Activated naive CD4-positive, alpha-beta T cell treated with anti-CD3 and anti-CD28 coated beads, Interleukin-2, amount 50 U/mL, for 72 hours (primary cell): ENCODE measurements around the gene ADAMTS17. TPM values are rescaled to one million over a fixed set of nuclear protein-coding genes. Genes with fewer than 3 reads are reported as not detected.

Source experiments
- ATAC-seq, 2 donors: fragments of 150-1000 bp; cut with Tn5 transposase; 2 replicates each; pipeline ENCODE4 v1.10.0; 2021; ENCODE audit warnings: mild to moderate bottlenecking in 2 of 2, moderate library complexity in 2 of 2
- DNase-seq, 2 donors: peaks; one replicate each; pipeline ENCODE4 v3.0.0; 2021 to 2022; ENCODE audit warnings: low spot score in 2 of 2
- H3K27ac Mint-ChIP-seq, 2 donors: one replicate each; pipeline ENCODE4 v1.8.0; 2022; ENCODE audit warnings: mild to moderate bottlenecking in 2 of 2, mixed read lengths in 2 of 2
- H3K36me3 Mint-ChIP-seq, 2 donors: one replicate each; pipeline ENCODE4 v1.8.0; 2022; ENCODE audit warnings: mixed read lengths in 2 of 2
- H3K9me3 Mint-ChIP-seq, 2 donors: one replicate each; pipeline ENCODE4 v1.8.0; 2022; ENCODE audit warnings: mixed read lengths in 2 of 2
- total RNA-seq, 2 donors: library from RNA; stranded (reverse); gene quantifications; one replicate each; pipeline ENCODE4 v1.2.3, GENCODE V29; 2022

ADAMTS17 gene
- total RNA-seq, 2 donors from 2014 or later: 0.19 to 1.5 TPM

DNA sequence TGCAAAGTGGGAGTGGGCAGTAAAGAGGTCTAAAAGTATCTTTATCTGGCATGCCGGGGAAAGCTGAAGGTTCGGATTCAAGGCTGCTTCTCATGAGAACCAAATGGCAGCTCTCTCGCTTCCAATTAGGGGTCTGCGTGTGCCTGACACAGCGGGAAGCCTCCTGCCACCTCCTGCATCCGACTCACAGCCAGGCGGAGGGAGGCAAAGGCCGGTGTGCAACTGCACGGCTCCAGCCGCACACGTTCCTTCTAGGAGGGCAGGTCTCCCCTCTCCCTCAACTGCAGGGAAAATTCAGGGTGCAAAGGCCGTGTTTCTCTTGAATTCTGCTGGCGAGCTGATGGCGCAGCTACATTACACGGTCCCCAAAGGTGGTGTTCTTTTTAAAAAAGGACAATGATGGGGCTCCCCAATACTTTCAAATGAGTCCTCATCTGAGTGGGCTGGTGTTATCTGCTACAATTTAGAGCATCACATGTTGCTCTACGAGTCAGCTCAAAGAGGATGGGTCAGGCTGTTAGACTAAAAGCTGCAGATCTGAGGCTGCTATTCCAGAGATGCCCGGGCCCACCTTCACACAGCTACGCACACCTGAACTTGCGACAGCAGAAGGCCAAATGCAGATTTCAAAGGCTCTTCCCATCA lies 226.6 kb downstream of the ADAMTS17 start:
- H3K9me3 Mint-ChIP-seq: peaks cover 4 to 7% of the 10 kb centered on the region in 2 donors
- DNase-seq (no peak), ATAC-seq (no peak)
- H3K27ac Mint-ChIP-seq: peak overlapping the region in 1 of 2 donors; percentile 59
- H3K36me3 Mint-ChIP-seq: peaks cover 7 to 13% of the 10 kb centered on the region in 2 donors

DNA sequence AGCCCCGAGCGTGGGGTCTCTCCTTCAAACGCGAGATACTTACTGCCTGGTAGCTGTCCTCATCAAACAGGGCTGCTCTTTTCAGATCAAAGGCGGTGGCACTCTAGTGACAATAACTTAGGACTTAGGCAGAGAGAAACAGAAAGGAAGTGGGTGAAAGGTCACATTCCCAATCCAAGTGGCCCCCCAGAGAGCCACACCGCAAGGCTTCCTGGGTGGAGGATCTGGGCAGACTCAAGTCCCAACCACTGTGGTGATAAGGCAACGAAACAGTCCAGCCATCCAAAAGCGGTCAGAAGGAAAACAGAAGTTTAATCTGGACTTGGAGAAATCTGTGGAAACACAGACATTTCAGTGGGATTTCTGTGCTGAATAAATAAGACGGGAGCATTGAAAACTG lies 227.2 kb downstream of the ADAMTS17 start:
- no peak for DNase-seq
- Mint-ChIP-seq H3K36me3 (peaks cover under 1 to 9% of the 10 kb centered on the region in 2 donors), H3K9me3 (peaks cover 0 to 3% of the 10 kb centered on the region in 2 donors), H3K27ac (peak overlapping the region in 1 of 2 donors; percentile 59)
- ATAC-seq: no peak

DNA sequence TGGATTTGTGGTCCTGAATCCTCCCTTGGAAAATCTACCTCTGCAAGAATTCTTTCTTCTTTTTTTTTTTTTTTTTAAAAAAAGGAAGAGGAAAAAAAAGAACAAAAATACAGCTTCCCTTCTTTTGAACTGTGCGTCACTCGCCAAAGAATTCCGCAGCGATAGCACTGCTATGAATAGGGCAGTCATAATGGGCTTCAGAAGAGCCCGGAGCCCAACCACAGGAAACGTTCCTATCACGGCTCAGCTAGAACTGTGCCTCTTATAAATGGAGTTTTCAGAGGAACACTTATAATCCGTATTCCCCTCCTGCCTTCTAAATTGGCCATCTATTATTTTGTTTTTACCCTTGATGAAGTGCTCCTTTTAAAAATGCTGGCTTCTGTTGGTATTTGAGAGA lies 227.7 kb downstream of the ADAMTS17 start:
- Mint-ChIP-seq H3K27ac (peak overlapping the region in 1 of 2 donors; percentile 59), H3K36me3 (peaks cover 0 to 7% of the 10 kb centered on the region in 2 donors), H3K9me3 (no peaks in the 10 kb centered on the region)
- ATAC-seq: peak in 1 of 2 donors; percentile 48
- DNase-seq: no peak

DNA sequence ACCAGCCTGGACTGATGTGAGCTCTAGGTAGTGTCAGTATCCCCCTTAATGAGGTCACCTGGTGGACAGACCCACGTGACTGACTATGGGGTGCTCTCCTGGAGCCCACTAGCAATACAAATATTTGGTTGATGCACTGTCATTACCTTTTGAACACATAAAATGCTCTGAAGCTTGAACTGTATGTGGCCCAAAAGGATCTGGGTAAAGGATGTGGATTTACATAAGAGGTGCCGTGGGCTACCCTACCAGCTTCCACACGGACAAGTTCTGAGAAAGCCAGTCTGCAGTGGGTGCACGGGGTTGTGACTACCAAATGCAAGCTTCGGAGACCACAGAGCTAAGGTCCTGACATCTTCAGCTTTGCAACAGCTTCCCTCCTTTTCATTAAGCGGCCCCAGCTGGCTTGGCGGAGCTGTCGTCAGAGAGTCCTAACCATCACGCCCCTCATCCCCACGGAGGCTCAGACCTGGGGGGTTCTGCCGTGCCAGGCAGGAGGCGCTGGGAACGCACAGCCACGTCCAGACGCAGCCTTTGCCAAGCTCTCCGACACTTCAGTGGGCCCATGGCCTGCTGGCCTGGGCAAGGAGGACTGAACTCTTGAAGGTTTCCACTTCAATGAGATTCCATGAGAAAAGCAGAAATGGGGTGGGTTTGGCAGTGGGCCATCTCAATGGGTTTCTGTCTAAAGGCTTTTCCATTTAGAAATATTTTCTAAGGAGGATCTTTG lies 228.3 kb downstream of the ADAMTS17 start:
- DNase-seq: no peak
- Mint-ChIP-seq H3K27ac (peak overlapping the region in 1 of 2 donors; percentile 90), H3K36me3 (peaks cover 0 to 2% of the 10 kb centered on the region in 2 donors)

DNA sequence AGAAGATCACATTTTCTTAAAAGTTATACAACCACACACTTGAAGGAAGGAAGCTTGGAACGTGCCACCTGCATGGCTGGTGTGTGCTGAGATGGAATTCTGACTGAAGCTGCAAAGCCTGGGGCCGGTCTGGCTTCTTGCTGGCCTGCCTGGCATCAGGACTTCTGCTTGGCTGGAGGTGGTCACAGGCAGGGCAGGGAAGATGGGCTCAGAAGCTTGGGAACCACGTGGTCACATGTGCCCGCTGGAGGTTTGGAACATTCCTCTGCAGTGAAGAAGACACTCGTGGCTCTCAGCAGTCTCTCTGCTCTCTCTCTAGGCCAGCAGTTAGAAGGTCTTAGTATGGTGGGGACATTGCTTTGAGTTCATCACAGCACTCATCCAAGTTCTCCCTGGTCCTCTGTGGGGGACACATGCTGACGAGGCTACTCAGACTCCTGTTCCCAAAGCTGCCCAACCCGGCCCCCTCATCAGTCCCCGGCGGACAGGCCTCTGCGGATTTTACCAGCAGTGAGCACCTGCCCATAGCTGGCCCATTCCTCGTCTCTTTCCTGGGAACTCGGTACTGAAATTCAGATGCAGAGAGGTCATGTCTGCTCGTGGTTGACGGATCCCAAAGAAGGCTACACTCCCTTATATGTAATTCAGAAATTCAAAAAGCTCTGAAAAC lies 229.0 kb downstream of the ADAMTS17 start:
- no peaks in the 10 kb centered on the region for H3K9me3 Mint-ChIP-seq
- H3K36me3 Mint-ChIP-seq: no peaks in the 10 kb centered on the region
- H3K27ac Mint-ChIP-seq: peak overlapping the region in 1 of 2 donors; percentile 90
- ATAC-seq (no peak), DNase-seq (no peak)

More for the DNA sequence above, 228.3 kb downstream of the ADAMTS17 start:
- no peaks in the 10 kb centered on the region for H3K9me3 Mint-ChIP-seq
- ATAC-seq: no peak

DNA sequence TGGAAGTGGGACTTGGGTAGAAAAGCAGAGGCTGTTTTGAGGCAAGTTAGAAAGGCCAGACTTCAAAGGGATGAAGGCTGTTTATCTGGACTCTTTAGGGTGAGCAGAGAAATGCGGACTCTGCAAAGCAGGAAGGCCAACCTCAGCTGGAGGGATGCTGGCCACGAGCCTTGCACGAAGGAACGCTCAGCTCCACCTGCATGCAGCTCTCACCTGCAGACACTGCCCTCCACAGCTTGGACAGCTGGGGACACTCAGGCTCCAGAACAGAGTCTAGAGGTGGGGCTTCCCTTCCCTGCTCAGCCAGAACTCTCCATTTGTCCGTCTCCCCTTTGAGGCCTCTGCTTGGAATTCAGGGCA lies 229.7 kb downstream of the ADAMTS17 start:
- Mint-ChIP-seq H3K9me3 (no peaks in the 10 kb centered on the region), H3K27ac (peak overlapping the region; percentile 90 to 94), H3K36me3 (no peaks in the 10 kb centered on the region)
- no peak for ATAC-seq
- no peak for DNase-seq

DNA sequence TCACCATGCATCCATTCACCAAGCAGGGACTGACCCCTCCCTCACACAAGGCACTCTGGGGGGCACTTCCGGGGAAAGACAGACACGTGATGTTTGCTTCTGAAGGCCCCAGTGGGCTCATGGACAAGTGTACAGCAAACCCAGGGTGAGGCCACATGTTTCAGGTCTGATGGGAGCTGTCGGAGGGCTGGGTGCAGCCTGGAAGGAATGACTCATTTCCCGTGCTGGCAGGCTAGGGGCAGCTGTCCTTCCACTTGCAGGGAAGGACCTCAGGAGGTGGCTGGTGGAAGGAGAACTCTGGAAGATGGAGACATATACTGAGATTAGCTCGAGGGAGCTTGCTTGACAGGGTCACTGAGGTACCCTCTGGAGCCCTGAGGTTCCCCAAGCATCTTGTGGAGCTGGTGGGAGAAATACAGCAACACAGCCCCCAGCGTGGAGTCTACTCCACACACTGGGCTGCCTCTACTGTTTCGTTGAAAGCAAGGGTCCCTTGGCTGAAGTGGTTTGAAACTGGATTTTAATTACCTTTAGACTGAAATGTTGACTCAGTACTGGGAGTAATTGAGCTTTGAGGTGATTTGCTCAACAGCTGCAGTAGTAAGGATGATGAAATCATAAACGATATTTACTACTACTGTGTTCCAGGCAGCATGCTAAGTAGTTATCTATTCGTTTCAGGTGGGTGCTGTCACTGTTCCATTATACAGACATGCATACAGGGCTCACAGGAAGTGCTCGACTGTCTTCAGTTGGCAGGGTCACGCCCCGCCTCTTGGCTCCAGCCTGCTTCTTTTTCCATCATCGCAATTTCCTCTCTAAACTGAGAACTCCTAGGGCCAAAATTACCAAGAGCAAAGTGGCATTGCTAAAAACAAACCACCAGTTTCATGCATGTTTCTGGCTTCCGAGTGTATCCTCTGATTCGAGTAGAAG lies 230.4 kb downstream of the ADAMTS17 start:
- no peaks in the 10 kb centered on the region for H3K36me3 Mint-ChIP-seq
- no peaks in the 10 kb centered on the region for H3K9me3 Mint-ChIP-seq
- ATAC-seq (peak; percentile 83 to 92), DNase-seq (peak; percentile 31 to 70)
- H3K27ac Mint-ChIP-seq: peak overlapping the region; percentile 90 to 94

DNA sequence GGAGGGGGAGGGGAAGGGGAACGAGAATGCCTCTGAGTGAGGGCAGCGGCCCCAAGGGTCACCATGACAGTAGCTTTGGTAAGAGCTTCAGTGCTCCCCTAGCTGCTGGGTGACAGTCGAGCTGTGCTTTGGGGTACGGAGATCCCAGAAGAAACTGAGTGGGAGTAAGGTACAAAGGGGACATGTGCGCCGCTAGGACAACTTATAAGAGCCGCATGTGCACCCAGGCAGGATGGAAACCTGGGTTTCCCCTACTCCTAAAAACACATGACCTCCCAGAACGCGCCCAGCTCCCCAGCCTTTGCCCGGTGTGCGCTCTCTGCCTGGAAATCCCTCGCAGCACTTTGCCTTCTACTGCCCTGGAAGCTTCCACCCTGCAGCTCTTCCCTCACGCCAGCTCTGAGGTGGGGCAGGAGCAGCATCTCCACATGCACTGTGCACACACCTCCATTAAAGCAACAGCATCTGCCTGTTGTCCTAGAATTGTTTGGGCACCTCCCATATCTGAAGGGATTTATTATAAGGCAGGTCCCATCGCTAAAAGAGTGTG lies 232.2 kb downstream of the ADAMTS17 start:
- H3K36me3 Mint-ChIP-seq: no peaks in the 10 kb centered on the region
- DNase-seq (no peak), ATAC-seq (no peak)
- H3K9me3 Mint-ChIP-seq: no peaks in the 10 kb centered on the region
- H3K27ac Mint-ChIP-seq: peak overlapping the region in 1 of 2 donors; percentile 70

DNA sequence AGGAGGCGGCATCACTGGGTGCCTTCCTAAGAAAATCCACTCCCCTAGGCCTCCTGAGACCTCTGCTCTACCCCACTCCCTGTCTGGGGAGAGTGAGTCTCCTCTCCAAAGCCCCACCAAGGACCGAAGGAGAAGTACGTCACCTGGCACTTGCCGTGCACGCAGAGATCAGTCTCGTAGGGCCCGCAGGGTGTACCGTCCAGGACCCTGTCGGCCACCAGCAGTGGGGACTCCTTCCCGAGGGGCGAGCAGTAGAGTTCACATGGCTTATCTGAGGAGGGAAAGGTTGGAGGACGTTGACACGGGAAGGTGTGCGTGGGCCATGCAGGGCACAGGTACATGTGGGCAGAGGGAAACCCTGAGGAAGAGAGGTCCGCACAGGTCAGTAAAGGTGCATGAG lies 232.9 kb downstream of the ADAMTS17 start:
- Mint-ChIP-seq H3K27ac (no peak overlapping the region), H3K36me3 (no peaks in the 10 kb centered on the region), H3K9me3 (no peaks in the 10 kb centered on the region)
- ATAC-seq: no peak
- DNase-seq: no peak

DNA sequence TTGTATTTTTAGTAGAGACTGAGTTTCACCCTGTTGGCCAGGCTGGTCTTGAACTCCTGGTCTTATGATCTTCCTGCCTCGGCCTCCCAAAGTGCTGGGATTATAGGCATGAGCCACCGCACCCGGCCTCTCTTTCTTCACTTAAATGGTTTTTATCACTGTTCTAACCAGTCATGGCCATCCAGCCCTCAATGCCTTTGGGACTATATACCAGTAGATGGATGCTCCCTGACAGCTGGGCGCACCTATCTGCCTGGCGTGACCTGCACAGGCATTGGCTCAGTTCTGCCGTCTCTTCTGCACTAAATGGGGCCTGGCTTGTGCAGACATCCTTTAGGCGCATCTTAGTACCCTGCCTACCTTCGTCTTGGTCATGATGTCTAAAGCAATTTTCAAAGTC lies 233.4 kb downstream of the ADAMTS17 start:
- ATAC-seq: no peak
- Mint-ChIP-seq H3K27ac (no peak overlapping the region), H3K9me3 (no peaks in the 10 kb centered on the region), H3K36me3 (no peaks in the 10 kb centered on the region)
- no peak for DNase-seq

DNA sequence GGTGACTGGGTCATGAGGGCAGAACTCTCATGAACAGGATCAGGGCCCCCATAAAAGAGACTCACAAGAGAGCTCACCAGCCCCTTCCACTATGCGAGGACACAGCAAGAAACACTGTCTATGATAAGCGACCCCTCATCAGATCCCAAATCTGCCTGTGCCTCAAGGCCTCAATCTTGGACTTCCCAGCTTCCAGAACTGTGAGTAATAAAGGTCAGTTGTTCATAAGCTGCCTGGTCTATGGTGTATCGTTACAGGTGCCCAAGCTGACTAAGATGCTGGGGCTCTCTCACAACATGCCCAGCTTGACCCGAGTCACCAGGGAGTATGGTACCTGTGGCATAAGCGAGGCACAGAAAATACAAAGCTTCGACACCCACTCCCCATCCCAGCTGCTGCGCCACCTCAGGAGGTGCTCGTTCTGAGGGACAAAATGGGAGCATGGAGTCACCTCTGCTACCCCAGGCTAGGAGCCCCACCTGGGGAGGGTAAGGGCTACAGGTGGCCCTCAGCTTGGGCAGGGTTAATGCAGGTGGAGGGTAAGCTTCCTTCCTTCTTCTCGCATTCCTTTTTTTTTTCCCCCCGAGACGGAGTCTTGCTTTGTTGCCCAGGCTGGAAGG lies 234.1 kb downstream of the ADAMTS17 start:
- Mint-ChIP-seq H3K27ac (no peak overlapping the region), H3K36me3 (no peaks in the 10 kb centered on the region), H3K9me3 (no peaks in the 10 kb centered on the region)
- DNase-seq: no peak
- no peak for ATAC-seq

DNA sequence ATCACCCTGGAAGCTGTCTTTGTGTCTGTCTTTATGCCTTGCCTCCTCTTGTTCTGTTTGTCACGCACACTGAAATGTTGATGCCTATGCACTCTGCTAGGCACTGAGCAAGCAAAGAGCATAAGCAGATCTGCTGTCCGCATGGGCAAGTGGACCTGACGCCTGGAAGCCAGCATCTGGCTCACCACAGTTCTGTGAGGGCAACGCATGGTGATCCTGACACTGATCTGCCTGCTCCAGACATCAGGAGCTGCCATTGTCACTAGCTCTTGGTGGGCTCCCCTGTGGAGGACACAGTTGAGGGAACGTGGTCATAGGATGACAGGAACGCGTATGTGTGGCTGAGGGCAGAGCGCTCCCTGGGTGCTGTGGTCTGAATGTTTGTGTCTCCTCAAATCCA lies 234.6 kb downstream of the ADAMTS17 start:
- ATAC-seq: no peak
- Mint-ChIP-seq H3K9me3 (no peaks in the 10 kb centered on the region), H3K36me3 (no peaks in the 10 kb centered on the region), H3K27ac (no peak overlapping the region)
- DNase-seq: no peak

DNA sequence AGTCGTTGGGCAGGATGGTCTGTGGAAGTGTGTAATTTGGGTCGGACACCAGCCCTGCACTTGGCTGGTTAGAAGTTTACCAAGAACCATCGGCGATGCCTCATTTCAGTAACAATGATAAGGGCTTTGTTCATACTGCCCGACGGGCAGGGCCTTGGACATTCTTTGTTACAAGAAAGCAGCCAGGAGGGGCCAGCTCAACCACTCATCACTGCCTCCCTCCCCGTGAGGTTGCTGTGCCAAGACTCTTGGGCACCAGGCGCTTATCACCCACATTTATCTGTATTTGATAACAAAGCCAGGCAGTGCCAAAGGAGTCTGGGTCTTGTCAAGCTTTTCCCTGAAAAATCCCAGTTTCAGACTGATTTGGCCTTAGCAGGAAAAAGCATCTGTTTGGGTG lies 235.0 kb downstream of the ADAMTS17 start:
- Mint-ChIP-seq H3K27ac (no peak overlapping the region), H3K9me3 (no peaks in the 10 kb centered on the region), H3K36me3 (no peaks in the 10 kb centered on the region)
- ATAC-seq (no peak), DNase-seq (no peak)

DNA sequence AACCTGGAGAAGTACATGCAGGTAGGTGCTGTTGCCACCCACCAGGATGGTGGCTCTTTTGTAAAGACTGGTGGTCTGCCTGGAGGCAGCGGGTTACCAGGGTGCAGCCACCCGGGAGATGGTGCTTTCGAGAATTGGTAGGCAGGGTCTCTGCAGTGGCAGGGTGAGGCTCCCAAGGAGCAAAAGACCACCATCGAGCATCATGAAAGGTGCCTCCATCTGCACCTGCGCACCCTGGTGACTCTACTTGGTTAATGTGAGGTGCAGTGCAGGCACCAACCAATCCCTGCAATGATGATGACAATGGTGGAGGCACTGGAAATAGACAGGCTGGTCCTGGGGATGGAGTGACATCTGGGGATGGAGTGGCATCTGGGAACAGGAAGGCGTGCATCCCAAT lies 236.7 kb downstream of the ADAMTS17 start:
- Mint-ChIP-seq H3K27ac (no peak overlapping the region), H3K36me3 (no peaks in the 10 kb centered on the region), H3K9me3 (no peaks in the 10 kb centered on the region)
- ATAC-seq: no peak
- no peak for DNase-seq

DNA sequence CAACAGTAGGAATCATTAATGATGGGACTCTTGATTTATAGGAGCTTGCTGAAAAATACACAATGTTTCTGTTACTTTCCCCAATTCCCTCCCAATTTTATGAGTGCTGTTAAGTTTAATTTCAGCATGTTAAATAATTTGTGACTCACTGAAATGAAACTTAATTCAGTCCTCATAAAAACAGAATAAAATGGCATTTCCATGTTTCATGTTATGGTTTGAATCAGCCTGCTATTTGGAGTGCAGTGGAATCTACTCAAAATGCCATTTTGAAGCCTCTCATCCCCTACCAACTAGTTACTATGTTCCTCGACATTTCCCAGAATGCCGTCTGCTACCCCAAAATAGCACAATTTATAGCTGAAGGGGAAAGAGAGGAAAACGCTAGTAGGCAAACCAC lies 237.5 kb downstream of the ADAMTS17 start:
- H3K9me3 Mint-ChIP-seq: no peaks in the 10 kb centered on the region
- ATAC-seq: no peak
- no peak for DNase-seq
- no peaks in the 10 kb centered on the region for H3K36me3 Mint-ChIP-seq
- no peak overlapping the region for H3K27ac Mint-ChIP-seq

DNA sequence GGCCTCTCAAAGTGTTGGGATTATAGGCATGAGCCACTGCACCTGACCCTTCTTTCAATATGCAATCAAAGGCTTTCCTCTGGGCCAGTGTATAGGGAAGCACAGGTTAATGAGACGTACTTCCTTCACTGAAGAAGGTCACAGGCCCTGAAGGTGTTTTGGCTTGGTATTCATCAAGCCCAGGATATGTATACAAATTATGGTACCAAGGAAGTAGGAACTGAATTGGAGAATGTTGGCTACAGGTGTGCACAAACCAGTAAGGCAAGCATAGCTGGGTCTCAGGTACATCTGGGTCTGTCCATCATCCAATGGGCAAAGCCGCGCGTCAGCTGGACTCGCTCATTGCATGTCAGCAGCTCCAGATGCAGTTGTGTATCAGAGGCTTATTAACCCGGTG lies 237.9 kb downstream of the ADAMTS17 start:
- DNase-seq: no peak
- H3K27ac Mint-ChIP-seq: no peak overlapping the region
- H3K9me3 Mint-ChIP-seq: no peaks in the 10 kb centered on the region
- ATAC-seq: no peak
- H3K36me3 Mint-ChIP-seq: no peaks in the 10 kb centered on the region
